ENCODE results near the gene PPARG.

Gene PPARG

DNA sequence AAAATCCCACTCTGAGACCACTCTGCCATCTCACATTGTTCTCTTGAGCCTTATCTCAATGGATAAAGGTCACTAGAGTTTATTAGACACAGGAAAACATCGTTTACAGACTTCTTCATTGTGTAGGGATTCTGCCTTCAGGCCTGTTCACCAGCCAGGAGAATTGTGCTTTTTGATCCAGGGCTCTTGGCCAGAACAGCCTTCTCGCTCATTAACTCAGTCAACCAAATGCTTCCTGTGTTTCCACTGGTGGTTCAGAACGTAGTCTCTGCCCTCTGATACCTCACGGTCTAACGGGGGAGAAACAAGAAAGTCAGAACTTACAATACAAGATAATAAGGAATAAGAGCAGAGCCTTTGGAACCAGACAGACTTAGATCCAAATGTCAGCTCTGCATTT lies 141.2 kb downstream of the PPARG start:
- Mint-ChIP-seq H3K4me1 (peaks cover 53% of the 10 kb centered on the region), H3K36me3 (ENCODE audit: low read depth) (no peaks in the 10 kb centered on the region), H3K27ac (peak overlapping the region; percentile 39), H3K4me3 (no peak overlapping the region), H3K27me3 (ENCODE audit: low read depth, poor library complexity) (peaks cover 6% of the 10 kb centered on the region), H3K9me3 (no peaks in the 10 kb centered on the region)
- TF ChIP-seq, protein P1, sequence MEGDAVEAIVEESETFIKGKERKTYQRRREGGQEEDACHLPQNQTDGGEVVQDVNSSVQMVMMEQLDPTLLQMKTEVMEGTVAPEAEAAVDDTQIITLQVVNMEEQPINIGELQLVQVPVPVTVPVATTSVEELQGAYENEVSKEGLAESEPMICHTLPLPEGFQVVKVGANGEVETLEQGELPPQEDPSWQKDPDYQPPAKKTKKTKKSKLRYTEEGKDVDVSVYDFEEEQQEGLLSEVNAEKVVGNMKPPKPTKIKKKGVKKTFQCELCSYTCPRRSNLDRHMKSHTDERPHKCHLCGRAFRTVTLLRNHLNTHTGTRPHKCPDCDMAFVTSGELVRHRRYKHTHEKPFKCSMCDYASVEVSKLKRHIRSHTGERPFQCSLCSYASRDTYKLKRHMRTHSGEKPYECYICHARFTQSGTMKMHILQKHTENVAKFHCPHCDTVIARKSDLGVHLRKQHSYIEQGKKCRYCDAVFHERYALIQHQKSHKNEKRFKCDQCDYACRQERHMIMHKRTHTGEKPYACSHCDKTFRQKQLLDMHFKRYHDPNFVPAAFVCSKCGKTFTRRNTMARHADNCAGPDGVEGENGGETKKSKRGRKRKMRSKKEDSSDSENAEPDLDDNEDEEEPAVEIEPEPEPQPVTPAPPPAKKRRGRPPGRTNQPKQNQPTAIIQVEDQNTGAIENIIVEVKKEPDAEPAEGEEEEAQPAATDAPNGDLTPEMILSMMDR (IDR thresholded peaks at IDR 0.05): no peak
- DNase-seq: no peak

DNA sequence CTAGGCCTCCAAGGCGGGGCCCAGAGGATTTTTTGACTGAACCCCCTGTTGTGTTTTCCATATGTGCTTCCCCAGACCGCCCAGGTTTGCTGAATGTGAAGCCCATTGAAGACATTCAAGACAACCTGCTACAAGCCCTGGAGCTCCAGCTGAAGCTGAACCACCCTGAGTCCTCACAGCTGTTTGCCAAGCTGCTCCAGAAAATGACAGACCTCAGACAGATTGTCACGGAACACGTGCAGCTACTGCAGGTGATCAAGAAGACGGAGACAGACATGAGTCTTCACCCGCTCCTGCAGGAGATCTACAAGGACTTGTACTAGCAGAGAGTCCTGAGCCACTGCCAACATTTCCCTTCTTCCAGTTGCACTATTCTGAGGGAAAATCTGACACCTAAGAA lies 145.0 kb downstream of the PPARG start:
- H3K27me3 Mint-ChIP-seq (ENCODE audit: low read depth, poor library complexity): peaks cover 10% of the 10 kb centered on the region
- no peak overlapping the region for H3K4me3 Mint-ChIP-seq
- TF ChIP-seq, protein P1 (IDR thresholded peaks at IDR 0.05): no peak
- H3K4me1 Mint-ChIP-seq: peaks cover 16% of the 10 kb centered on the region
- no peaks in the 10 kb centered on the region for H3K9me3 Mint-ChIP-seq
- H3K36me3 Mint-ChIP-seq (ENCODE audit: low read depth): no peaks in the 10 kb centered on the region
- no peak overlapping the region for H3K27ac Mint-ChIP-seq
- no peak for DNase-seq

DNA sequence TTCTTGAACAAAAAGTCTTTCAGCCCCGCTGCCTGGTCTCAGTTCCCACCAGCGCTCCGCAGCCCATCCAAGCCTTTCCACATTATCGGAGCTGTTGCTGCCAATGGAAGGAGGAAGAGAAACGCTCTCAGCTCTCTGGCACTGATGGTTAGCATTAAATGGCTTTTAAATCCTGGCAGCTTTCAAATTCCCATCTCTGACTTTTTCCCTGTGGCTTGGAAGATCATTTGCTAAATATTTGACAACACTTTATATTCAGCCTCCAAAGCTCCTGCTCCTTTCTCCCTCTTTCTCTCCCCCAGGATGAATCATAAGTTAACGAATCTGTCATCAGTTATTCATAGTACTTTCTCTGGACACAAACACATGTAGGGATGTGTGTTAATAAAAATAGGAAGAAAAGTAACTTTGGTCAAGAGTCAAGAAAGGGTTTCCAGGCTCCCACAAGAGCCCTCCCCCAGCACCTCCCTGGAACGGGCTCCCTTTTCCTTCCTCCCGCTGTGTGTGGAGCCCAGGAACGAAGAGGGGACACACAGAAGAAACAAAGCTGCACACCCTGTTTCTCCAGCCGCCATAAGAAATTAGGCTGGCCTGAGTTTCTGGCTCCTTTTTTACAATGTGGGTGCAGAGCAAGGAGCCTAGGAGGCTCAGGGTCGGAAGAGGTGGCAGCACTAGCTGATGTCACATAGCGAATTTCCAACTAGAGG lies 147.8 kb downstream of the PPARG start:
- Mint-ChIP-seq H3K4me3 (no peak overlapping the region), H3K27me3 (ENCODE audit: low read depth, poor library complexity) (peaks cover 5% of the 10 kb centered on the region), H3K9me3 (no peaks in the 10 kb centered on the region), H3K27ac (no peak overlapping the region), H3K36me3 (ENCODE audit: low read depth) (no peaks in the 10 kb centered on the region), H3K4me1 (peaks cover 6% of the 10 kb centered on the region)
- TF ChIP-seq, protein P1 (IDR thresholded peaks at IDR 0.05): no peak
- DNase-seq: no peak

DNA sequence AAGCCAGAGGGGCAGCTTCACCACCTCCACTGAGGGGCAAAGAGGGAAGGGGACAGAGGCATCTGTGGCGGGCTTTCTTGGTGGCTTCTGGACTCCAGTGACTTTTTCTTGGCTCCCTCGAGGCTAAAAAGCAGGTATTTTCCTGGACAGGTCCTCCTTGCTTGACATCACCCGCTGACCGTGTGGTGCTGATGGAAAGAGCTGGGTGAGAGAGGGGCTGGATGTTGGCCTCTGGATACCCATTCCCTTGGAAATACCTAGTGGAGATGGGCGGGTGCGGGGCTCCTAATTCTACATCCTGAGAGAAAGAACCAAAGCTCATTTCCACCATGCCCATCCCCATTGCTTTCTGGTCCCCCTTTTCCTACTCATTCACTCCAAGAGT lies 148.3 kb downstream of the PPARG start:
- peaks cover 5% of the 10 kb centered on the region for H3K27me3 Mint-ChIP-seq (ENCODE audit: low read depth, poor library complexity)
- H3K36me3 Mint-ChIP-seq (ENCODE audit: low read depth): no peaks in the 10 kb centered on the region
- no peak for DNase-seq
- no peak overlapping the region for H3K27ac Mint-ChIP-seq
- H3K9me3 Mint-ChIP-seq: no peaks in the 10 kb centered on the region
- TF ChIP-seq, protein P1 (IDR thresholded peaks at IDR 0.05): no peak
- peaks cover 6% of the 10 kb centered on the region for H3K4me1 Mint-ChIP-seq
- no peak overlapping the region for H3K4me3 Mint-ChIP-seq

DNA sequence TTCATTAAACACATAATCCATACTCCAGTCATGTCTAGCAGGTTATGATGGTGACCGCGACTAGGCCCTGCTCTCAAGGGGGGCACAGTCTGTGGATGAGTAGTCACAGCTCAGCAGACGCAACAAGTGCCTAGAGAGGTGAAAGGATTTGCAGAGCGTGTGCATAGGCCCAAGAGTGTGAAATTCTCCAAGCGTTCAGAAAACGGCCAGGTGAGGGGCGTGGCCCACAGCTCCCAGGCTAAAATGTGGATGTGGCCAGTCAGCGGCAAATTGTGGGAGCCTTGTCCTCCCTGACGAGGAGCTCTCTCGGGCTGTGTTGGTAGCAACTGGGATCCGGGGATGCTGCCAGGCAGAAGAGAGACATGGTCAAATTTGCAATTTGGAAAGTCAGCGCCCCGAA lies 149.0 kb downstream of the PPARG start:
- H3K36me3 Mint-ChIP-seq (ENCODE audit: low read depth): no peaks in the 10 kb centered on the region
- no peaks in the 10 kb centered on the region for H3K9me3 Mint-ChIP-seq
- H3K4me3 Mint-ChIP-seq: no peak overlapping the region
- no peak for DNase-seq
- TF ChIP-seq, protein P1 (IDR thresholded peaks at IDR 0.05): no peak
- peaks cover 5% of the 10 kb centered on the region for H3K27me3 Mint-ChIP-seq (ENCODE audit: low read depth, poor library complexity)
- H3K27ac Mint-ChIP-seq: no peak overlapping the region
- H3K4me1 Mint-ChIP-seq: peaks cover 12% of the 10 kb centered on the region

DNA sequence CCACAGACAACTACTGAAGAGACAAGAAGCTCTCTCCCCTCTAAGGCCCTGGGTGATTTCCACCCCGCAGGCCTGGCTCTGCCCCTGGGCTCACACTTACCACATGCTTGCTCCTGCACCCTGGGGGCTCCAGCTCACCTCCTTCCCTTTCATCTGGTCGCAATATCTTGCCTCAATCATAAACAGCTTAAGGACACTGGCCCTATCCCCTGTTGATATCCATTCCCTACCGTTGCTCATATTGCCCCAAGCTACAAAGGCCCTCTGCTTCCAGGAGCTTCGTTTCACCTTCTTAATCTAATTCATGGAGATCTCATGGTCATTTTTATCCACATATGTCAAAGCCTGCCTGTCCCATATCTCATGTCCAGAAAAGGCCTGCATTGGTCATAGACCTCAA lies 149.4 kb downstream of the PPARG start:
- Mint-ChIP-seq H3K27me3 (ENCODE audit: low read depth, poor library complexity) (peaks cover 5% of the 10 kb centered on the region), H3K27ac (no peak overlapping the region), H3K4me1 (peaks cover 17% of the 10 kb centered on the region), H3K36me3 (ENCODE audit: low read depth) (no peaks in the 10 kb centered on the region), H3K4me3 (no peak overlapping the region), H3K9me3 (no peaks in the 10 kb centered on the region)
- DNase-seq: no peak
- TF ChIP-seq, protein P1 (IDR thresholded peaks at IDR 0.05): no peak
